H54 (cell line): Measurements from ENCODE around the gene B4GALT5.
"Not testable (repeated sequence)": the region's sequence is repeated elsewhere in the genome, so short reads cannot be mapped to it uniquely, and the experiment has no call there.

ENCODE experiments used
- DNase-seq: peaks from one replicate; pipeline ENCODE4 v3.0.0; 2011; ENCODE audit warnings: low spot score, mixed read lengths; ENCODE audit not compliant: insufficient read length
- FAIRE-seq: peaks from 3 replicates; lab custom pipeline; 2011; peaks lifted over from hg19 to GRCh38; lab: Jason Lieb, UNC
- POLR2A ChIP-seq: IDR thresholded peaks from 2 replicates; pipeline ENCODE4 v1.6.1; 2011; ENCODE audit warnings: low read depth, mild to moderate bottlenecking, low read length

B4GALT5 gene

DNA sequence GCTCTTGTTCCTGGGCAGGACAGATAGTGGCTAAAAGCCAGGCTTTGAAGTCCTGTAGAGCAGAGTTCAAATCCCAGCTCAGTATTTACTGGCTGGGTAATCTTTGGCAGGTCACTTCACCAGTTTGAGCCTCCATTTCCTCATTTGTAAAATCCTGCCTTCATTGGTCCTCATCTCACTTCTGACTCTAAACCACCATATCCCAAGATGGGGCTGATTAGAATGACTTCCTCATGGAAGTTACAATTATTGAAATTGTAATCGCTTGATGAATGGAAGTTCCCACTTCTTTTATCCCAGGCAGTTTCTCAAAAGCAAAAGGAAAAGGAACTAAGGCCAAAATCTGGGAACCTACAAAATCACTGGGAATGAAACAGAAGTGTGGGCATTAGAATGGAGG lies 35.9 kb upstream of the B4GALT5 start:
- DNase-seq (no peak), FAIRE-seq (no peak)
- TF ChIP-seq POLR2A = no peak

DNA sequence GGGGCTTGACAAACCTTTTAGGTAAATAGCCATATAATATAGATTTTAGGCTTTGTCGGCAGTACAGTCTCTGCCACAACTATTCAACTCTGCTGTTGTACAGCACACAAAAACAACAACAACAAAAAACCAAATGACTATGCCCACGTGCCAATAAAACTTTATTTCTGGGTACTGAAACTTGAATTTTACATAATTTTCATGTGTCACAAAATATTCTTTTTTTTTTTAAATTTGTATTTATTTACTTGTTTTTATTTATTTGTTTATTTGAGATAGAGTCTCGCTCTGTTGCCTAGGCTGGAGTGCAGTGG lies 34.8 kb upstream of the B4GALT5 start:
- FAIRE-seq (no peak), DNase-seq (no peak)
- no peak for TF ChIP-seq POLR2A

DNA sequence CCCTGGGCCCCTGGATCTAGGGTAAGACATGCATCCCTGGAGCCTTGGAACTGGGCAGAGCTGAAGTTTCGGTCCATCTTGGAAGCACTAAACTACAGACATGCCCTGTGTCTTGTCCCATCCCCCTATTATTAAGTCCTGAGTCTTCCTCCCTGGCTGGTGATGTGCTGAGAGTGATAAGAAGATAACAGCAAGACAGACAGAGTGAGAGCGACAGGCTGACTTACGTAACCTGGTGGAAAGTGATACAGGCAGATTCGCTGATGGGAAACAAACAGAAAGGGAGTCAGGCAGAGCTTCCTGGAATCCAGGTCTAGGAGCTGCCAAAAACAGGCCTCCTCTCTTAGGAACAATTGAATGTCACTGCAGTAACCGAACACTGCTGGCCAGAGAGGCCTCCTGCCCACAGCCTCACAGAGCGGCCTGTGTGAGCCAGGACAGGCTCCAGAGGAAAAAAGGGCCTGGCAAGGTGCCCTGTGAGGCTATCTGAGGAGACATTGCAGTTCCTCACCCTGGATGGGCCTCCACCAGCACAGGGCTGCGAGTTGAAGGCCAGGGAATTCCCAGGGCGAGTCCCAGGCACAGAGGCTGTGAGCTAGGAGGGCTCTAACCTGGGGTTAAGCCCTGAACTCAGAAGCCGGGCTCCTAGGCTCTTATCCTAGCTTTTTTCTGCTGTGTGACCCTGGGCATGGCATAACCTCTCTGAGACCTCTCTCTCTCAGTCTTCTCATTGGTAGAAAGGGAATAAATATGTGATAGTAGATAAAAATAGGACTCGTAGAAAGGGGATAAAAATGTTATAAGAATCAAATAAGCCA lies 34.2 kb upstream of the B4GALT5 start:
- no peak for TF ChIP-seq POLR2A
- no peak for FAIRE-seq
- no peak for DNase-seq

DNA sequence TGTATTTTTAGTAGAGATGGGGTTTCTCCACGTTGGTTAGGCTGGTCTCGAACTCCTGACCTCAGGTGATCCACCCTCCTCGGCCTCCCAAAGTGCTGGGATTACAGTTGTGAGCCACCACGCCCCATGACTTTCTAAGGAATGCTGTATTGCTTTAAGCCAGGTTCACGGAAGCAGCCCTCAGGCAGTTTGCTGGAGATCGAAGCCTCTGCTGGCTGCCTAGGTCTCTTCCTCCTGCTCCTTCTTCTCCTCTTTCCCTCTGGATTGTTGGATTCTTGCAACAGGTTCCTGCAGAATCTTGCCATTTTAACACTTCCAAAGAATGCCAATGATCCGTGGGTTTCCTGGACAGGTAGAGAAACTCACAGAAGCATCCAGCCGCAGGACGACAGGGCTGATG lies 29.3 kb upstream of the B4GALT5 start:
- FAIRE-seq = no peak
- DNase-seq = no peak
- TF ChIP-seq POLR2A = no peak

DNA sequence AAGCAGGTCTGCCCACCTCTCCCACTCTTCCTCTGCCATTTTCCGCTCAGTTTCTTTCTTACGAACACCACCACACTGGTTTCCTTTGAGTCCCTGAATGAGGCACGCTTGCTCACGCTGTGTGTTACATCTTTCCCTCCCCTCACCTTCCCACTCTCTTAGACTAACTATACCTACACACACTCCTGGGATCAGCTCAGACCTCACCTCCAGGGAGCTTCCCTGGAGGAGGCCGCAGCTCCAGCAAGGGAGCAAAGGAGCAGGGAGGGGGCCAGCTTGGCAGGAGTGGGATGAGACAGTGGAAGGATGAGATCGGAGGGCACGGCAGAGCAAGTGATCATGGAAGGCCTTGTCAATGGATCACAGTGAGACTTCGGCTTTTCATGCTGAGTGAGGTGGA lies 28.3 kb upstream of the B4GALT5 start:
- no peak for TF ChIP-seq POLR2A
- DNase-seq (no peak), FAIRE-seq (no peak)

DNA sequence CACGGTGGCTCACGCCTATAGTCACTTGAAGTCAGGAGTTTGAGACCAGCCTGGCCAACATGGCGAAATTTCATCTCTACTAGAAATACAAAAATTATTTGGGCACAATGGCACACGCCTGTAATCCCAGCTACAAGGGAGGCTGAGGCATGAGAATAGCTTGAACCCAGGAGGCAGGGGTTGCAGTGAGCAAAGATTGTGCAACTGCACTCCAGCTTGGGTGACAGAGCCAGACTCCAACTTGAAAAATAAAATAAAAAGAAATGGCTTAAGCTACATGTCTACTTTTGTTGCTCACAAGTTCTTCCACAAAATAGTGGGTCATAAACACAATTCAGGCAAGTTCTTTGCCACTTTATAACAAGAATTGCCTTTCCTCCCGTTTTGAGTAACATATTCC lies 27.1 kb upstream of the B4GALT5 start:
- FAIRE-seq (no peak), DNase-seq (no peak)
- TF ChIP-seq POLR2A = no peak

DNA sequence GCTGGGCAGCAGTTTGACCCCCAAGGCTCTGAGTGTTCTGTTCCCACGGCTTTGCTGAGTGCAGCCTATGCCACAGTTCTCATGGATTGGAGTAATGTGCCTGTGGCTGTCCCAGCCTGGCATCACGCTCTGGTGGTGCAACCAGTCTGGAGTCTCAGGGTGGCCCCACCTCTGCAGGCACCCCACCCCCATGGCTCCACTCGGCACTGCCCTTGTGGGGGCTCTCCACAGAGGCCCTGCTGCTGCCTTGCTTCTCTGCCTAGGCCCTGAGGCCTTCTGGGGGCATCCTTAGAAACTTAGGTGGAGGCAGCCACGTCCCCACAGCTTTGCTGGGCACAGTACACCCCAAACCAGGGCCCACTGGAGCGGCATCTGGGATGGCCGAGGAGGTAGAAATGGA lies 25.4 kb upstream of the B4GALT5 start:
- no peak for FAIRE-seq
- no peak for TF ChIP-seq POLR2A
- no peak for DNase-seq

DNA sequence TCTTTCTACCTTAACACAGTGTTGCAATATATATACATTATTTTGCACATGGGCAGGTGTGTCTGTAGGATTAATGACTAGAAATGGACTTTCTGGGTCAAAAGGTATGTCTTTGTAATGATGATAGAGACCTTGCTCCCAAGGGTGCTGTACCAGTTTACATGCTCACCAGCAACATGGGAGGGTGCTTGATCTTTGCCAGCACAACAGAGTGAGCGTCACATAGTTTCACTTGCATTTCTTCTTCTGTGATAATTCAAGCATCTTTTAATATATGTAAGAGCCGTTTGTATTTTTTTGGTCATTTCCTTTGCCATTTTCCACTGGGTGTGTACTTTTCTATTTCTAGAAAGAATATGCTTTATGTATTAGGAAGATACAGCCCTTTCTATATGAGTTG lies 23.6 kb upstream of the B4GALT5 start:
- no peak for FAIRE-seq
- no peak for TF ChIP-seq POLR2A

DNA sequence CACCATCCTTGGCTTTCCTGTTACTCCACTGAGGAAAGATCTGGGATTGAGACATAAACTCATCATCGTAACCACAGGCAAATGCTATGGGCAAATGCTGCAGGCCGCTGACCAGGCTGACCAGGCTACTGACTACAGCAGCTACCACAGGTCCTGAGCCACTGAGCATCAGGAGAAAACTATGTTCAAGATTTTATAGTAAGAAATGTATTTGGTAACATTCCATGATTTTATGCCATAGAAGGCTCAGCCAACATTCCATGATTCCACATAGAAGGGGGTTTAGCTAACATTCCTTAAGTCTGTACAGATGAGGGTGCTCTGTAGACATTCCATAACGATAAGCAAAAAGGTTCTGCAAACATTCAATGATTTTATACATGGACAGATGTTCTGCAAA lies 16.1 kb upstream of the B4GALT5 start:
- no peak for TF ChIP-seq POLR2A
- FAIRE-seq (no peak), DNase-seq (no peak)

More for the DNA sequence above, 23.6 kb upstream of the B4GALT5 start:
- DNase-seq = no peak

DNA sequence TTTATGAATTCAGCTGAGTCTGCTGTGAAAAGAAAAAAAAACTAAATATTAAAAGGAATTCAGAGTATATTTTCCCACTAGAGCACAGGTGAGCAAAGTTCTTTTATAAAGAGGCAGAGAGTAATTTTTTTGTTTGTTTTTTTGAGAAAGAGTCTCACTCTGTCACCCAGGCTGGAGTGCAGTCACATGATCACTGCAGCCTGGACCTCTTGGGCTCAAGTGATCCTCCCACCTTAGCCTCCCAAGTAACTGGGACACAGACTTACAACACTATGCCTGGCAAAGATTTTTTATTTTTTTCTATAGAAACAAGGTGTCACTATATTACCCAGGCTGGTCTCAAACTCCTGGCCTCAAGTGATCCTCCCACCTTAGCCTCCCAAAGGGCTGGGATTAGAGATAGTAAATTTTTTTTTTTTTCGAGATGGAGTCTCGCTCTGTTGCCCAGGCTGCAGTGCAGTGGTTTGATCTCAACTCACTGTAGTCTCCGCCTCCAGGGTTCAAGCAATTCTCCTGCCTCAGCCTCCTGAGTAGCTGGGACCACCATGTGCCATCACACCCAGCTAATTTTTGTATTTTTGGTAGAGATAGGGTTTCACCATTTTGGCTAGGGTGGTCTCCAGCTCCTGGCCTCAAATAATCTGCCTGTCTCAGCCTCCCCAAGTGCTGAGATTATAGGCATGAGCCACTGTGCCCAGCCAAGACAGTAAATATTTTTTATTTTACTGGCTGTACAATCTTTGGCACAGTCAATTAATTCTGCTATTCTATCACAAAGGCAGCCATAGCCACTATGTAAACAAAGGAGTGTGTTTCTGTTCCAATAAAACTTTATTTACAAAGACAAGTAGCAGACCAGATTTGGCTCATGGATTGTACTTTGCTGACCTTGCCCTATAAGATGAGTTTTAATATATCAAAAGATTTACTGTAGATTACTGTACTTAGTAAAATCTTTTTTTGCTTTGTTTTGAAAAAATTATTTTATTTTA lies 14.5 kb upstream of the B4GALT5 start:
- DNase-seq = no peak
- no peak for FAIRE-seq
- TF ChIP-seq POLR2A = no peak

DNA sequence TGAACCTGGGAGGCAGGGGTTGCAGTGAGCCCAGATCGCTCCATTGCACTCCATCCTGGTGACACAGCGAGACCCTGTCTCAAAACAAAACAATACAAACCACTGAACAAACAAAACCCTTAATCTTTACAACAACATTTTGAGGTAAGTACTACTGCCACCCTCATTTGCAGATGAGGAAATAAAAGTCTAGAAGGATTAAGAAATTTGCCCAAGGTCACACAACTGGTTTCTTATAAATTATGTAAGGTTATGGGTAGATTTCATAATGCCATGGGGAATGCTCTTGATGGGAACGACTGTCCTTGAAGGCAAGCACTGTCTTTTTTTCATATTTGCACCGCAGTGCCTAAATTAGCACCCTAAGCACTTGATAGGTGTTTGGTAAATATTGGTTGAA lies 13.8 kb upstream of the B4GALT5 start:
- DNase-seq (no peak), FAIRE-seq (no peak)
- TF ChIP-seq POLR2A = no peak

DNA sequence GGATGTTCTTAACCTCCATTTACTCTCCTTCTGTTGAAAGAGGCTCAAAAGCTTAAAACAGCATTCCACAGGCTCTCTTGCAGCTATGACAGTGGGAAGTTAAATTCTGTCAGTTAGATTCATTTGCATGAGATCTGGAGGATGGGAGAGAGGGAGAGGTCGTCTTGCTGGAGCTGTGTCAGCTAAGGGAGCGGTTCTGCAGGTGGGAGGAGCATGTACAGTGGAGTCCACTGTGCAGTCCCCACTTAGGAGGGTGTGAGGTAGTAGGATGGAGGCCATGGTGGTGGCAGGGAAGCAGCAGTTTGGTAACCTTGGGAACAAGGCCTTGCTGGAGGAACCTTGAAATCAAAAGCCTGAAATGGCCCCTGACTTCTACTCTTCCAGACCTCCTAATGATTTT lies 12.0 kb upstream of the B4GALT5 start:
- FAIRE-seq = no peak
- TF ChIP-seq POLR2A = no peak

DNA sequence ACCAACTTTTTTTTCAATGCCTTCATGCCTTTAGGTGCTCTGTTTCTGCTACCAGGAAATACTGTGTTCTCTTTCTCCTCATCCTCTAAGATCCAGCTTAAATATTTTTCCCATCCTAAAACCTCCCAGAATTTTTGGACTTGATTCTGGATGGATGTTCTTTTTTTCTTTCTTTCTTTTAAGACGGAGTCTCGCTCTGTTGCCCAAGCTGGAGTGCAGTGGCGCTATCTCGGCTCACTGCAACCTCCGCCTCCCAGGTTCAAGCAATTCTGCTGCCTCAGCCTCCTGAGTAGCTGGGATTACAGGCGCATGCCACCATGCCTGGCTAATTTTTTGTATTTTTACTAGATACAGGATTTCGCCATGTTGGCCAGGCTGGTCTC lies 11.5 kb upstream of the B4GALT5 start:
- DNase-seq, FAIRE-seq: not testable (repeated sequence)

More for the DNA sequence above, 12.0 kb upstream of the B4GALT5 start:
- DNase-seq = no peak

DNA sequence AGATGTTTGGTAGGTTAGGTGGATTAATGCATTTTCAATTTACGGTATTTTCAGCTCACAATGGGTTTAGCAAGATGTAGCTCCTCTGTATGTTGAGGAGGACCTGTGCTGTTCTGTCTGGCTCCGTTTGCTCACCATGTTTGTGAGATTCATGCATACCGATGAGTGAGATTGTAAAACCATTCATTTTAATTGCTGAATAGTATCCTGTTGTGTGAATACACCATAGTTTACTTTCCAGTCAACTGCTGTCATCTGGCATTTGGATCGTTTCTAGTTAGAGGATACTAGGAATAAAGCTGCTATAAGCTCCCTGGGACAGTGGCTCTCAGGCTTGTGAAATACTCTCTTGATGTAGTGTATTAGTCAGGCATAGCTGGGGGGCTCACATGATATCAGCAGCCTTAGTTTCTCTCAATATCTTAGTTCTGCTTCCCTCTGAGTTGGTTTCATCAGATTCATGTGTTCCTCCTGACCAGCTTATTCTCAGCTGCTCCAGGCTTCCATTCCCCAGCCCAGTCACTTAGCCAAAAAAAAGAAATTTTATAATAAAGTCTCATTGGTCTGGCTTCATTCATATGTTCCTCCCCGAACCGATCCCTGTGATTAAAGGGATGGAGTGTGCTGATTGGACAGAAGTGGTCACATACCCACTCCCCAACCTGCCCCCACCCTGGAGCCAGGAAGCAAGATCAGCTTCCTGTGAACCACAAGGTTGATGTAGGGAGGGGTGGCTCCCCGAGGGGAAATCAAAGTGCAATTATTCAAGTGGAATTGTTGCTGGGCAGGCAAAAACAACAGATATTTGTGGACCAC lies 10.9 kb upstream of the B4GALT5 start:
- DNase-seq (no peak), FAIRE-seq (no peak)
- no peak for TF ChIP-seq POLR2A

DNA sequence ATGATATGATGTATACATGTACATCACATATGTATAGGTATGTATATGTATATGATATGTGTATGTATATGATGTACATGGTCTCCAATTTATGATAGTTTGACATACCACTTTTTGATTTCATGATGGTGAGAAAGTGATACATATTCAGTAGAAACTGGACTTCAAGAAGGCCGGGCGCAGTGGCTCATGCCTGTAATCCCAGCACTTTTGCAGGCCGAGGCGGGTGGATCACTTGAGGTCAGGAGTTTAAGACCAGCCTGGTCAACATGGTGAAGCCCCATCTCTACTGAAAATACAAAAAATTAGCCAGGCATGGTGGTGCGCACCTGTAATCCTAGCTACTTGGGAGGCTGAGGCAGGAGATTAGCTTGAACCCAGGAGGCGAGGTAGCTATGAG lies 10.1 kb upstream of the B4GALT5 start:
- not testable (repeated sequence) for FAIRE-seq, DNase-seq

DNA sequence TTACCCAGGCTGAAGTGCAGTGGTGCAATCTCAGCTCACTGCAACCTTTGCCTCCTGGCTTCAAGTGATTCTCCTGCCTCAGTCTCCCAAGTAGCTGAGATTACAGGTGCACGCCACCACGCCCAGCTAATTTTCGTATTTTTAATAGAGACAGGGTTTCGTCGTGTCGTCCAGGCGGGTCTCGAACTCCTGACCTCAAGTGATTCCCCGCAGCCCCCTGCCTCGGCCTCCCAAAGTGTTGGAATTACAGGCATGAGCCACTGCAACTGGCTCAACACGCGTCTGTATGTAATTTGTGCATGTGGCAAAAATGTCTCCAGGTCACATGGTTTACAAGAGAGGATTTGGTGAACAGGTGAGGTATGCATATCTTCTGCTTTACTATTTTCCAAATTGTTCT lies 7.6 kb upstream of the B4GALT5 start:
- not testable (repeated sequence) for FAIRE-seq

More for the DNA sequence above, 7.6 kb upstream of the B4GALT5 start:
- DNase-seq = not testable (repeated sequence)
